ENCODE data around the gene ANTXRL. TPM values are rescaled to one million over a fixed set of nuclear protein-coding genes. Genes with fewer than 3 reads are reported as not detected.

ANTXRL gene
- total and polyA plus RNA-seq, 10 of the 15 experiments (the other 5 are each of a cell fraction or from before 2014, with no cell fraction given): not detected

DNA sequence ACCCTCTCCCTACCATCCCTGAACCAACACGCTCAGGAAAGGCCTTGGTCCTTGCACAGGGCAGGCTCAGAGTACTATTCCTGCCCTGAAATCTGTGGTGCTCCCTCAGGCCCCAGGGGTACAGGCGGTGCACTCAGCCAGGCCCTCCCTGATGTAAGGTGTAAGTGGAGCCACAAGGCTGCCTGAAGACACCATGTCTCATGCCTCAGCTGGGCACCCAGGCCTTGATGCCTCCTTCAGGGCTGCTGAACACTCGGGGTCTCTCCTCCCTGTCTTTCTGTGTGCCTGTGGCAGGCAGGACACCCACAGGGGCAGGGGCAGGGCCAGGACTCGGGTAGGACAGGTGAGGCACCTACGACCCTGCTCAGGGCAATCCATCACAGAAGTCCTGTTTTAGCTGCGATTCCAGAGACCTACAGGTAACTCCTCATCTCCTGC is 22.9 kb upstream of the ANTXRL start:
- Histone ChIP-seq H4K20me1 (ENCODE audit: control insufficient read depth, insufficient read depth) (no peaks in the 10 kb centered on the region), H3K36me3 (ENCODE audit: control insufficient read depth in 2 of 2, insufficient read depth in 2 of 2, low read length in 1 of 2) (no peaks in the 10 kb centered on the region), H3K27me3 (replicated peaks in 1 of 2; ENCODE audit: control insufficient read depth in 2 of 2, insufficient read depth in 2 of 2, low read length in 1 of 2) (no peaks in the 10 kb centered on the region), H3K27ac (ENCODE audit: control insufficient read depth, insufficient read depth) (no peak overlapping the region), H3K9ac (ENCODE audit: control insufficient read depth, insufficient read depth, low read length) (no peak overlapping the region), H3K4me1 (ENCODE audit: control insufficient read depth, insufficient read depth, low read length) (peaks cover 21% of the 10 kb centered on the region), H3K79me2 (ENCODE audit: control insufficient read depth, insufficient read depth, low read length) (peaks cover 5% of the 10 kb centered on the region), H2AFZ (ENCODE audit: control insufficient read depth, low read depth, low read length) (no peak overlapping the region), H3K4me3 (no peak overlapping the region), H3K9me3 (replicated peaks; ENCODE audit: control insufficient read depth, insufficient read depth, low read length) (no peaks in the 10 kb centered on the region), H3K4me2 (ENCODE audit: control insufficient read depth, insufficient read depth) (no peak overlapping the region)
- no TSS peak for BruUV-seq (replicated peaks)
- intact Hi-C loops (cut with micrococcal nuclease; ENCODE audit: unreplicated experiment) (no loop called here), in situ Hi-C loops (cut with MboI) (no loop called here)
- CTCF ChIA-PET: no interaction called here
- FAIRE-seq (no peak), DNase-seq (ENCODE audit: low read depth, low spot score) (no peak), ATAC-seq (no peak)
- TF ChIP-seq, protein P1, sequence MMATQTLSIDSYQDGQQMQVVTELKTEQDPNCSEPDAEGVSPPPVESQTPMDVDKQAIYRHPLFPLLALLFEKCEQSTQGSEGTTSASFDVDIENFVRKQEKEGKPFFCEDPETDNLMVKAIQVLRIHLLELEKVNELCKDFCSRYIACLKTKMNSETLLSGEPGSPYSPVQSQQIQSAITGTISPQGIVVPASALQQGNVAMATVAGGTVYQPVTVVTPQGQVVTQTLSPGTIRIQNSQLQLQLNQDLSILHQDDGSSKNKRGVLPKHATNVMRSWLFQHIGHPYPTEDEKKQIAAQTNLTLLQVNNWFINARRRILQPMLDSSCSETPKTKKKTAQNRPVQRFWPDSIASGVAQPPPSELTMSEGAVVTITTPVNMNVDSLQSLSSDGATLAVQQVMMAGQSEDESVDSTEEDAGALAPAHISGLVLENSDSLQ (IDR thresholded peaks at IDR 0.05): no peak
- TF ChIP-seq RELA (IDR thresholded peaks at IDR 0.05; ENCODE audit: borderline replicate concordance, partially characterized antibody) (no peak), BHLHE40 (IDR thresholded peaks at IDR 0.05; ENCODE audit: borderline replicate concordance in 1 of 2, low read depth in 2 of 2, low read length in 1 of 2) (no peak), LARP7 (IDR thresholded peaks at IDR 0.05) (no peak), CBX3 (IDR thresholded peaks at IDR 0.05; ENCODE audit: borderline replicate concordance, low read depth) (no peak), PAX8 (IDR thresholded peaks at IDR 0.05) (no peak), ZNF217 (IDR thresholded peaks at IDR 0.05) (no peak), STAT1 (conservative IDR thresholded peaks at IDR 0.05) (no peak), HCFC1 (IDR thresholded peaks at IDR 0.05; ENCODE audit: low read length) (no peak), FOS (IDR thresholded peaks at IDR 0.05; ENCODE audit: borderline replicate concordance, extremely low read depth, insufficient read length) (no peak), EZH2 (IDR thresholded peaks at IDR 0.05; ENCODE audit: borderline replicate concordance, control insufficient read depth, low read depth, low read length) (no peak), TAF1 (IDR thresholded peaks at IDR 0.05; ENCODE audit: borderline replicate concordance, low read depth, low read length) (no peak), ZBED1 (IDR thresholded peaks at IDR 0.05; ENCODE audit: borderline replicate concordance) (no peak), BRCA1 (IDR thresholded peaks at IDR 0.05; ENCODE audit: low read depth, low read length) (no peak)
- TF ChIP-seq, protein P2, sequence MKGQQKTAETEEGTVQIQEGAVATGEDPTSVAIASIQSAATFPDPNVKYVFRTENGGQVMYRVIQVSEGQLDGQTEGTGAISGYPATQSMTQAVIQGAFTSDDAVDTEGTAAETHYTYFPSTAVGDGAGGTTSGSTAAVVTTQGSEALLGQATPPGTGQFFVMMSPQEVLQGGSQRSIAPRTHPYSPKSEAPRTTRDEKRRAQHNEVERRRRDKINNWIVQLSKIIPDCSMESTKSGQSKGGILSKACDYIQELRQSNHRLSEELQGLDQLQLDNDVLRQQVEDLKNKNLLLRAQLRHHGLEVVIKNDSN (IDR thresholded peaks at IDR 0.05; ENCODE audit: borderline replicate concordance, extremely low read length, insufficient read depth, low read depth, low read length): no peak
- TF ChIP-seq, protein P3, sequence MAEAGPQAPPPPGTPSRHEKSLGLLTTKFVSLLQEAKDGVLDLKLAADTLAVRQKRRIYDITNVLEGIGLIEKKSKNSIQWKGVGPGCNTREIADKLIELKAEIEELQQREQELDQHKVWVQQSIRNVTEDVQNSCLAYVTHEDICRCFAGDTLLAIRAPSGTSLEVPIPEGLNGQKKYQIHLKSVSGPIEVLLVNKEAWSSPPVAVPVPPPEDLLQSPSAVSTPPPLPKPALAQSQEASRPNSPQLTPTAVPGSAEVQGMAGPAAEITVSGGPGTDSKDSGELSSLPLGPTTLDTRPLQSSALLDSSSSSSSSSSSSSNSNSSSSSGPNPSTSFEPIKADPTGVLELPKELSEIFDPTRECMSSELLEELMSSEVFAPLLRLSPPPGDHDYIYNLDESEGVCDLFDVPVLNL (IDR thresholded peaks at IDR 0.05; ENCODE audit: low read depth, low read length): no peak
- 34% methylated on average over 6 of the region's 6 CpGs for WGBS (ENCODE audit: insufficient coverage, insufficient replicate concordance, low lambda C conversion rate, missing lambda C conversion rate)
- RAD21 ChIA-PET (ENCODE audit: unreplicated experiment): no interaction called here
- POLR2A ChIA-PET: no interaction called here
- SMC1A ChIA-PET (ENCODE audit: uncharacterized antibody, unreplicated experiment): no interaction called here
